T follicular helper cell (primary cell): ENCODE results near the gene TMEM63A.

Experiments used
- DNase-seq: peaks from one replicate; pipeline ENCODE4 v3.0.0-alpha.2; 2020; ENCODE audit warnings: low read depth

TMEM63A gene

DNA sequence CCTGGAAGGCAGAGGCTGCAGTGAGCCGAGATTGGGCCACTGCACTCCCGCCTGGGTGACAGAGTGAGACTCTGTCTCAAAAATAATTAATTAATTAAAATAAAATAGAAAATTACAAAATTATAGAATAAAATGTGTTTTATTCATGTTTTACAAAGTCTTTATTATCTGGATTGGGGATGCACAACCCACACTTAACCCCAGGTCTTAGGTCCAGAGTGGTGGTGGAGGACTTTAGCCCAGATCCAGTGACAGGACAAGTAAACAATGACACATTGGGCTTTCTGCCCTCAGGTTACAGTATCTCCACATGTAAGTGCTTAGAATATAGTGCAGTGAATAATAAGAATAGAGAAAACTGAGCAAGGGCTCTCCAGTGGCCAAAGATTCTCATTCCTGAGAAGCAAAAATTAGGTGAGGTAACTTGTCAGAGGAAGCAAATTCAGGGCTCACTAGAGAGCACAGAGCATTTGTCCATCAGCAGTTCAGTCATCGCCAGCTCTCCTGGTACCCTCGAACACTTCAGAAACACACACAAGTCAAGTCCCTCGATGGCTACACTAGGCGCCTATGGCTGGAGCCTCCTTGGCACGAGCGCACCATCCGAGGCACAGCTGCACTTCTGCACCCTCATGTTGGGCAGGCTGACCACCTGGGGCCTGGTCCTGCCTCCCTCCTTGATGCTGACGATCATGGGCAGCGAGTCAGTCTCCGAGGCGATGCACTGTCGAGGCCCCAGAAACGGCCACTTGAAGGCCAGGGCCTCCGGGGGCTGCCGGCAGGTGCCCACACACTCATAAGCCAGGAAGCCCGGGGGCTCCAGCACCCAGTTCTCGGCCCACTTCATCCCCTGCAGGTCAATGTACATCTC is 4.2 kb upstream of the TMEM63A start:
- DNase-seq, result no peak

DNA sequence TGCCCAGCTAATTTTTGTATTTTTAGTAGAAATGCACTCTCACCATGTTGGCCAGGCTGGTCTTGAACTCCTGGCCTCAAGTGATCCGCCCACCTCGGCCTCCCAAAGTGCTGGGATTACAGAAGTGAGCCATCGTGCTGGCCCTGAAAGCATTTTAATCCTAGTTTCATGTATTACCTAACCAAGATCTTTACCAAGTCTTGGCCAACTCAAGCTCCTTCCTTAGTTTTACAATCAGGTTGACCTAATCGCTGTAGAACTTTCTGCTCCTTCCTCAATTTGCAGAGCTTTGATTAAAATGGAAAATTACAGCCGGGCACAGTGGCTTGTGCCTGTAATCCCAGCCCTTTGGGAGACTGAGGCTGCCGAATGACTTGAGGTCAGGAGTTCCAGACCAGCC is 3.2 kb upstream of the TMEM63A start:
- DNase-seq, result no peak

DNA sequence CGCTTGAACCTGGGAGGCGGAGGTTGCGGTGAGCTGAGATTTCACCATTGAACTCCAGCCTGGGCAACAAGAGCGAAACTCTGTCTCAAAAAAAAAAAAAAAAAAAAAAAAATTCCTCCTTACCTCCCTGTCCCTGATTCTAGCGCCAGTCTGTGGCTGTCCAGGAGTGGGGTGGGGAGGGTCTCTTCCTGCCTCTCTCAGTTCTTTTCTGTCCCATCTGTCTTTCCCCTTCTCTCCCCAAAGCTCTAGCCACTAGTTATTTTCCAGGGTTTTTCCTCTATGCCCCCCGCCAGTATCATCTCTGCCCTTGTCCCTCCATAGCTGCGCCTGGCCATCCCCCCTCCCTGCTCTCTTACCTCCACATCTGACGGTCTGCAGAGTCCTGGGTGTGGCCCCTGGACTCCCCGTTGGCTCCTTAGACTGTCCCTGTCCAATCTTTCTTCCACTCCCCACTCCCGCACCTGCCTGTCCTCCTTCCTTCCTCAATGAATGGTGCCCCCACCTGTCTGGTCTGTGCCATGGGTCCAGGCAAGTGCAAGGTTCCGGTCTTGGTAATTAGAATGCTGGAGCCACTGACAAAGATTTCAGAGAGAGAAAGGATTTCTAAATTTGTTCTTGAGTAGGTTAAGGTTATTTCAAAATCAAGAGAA is 1.6 kb upstream of the TMEM63A start:
- no peak for DNase-seq

DNA sequence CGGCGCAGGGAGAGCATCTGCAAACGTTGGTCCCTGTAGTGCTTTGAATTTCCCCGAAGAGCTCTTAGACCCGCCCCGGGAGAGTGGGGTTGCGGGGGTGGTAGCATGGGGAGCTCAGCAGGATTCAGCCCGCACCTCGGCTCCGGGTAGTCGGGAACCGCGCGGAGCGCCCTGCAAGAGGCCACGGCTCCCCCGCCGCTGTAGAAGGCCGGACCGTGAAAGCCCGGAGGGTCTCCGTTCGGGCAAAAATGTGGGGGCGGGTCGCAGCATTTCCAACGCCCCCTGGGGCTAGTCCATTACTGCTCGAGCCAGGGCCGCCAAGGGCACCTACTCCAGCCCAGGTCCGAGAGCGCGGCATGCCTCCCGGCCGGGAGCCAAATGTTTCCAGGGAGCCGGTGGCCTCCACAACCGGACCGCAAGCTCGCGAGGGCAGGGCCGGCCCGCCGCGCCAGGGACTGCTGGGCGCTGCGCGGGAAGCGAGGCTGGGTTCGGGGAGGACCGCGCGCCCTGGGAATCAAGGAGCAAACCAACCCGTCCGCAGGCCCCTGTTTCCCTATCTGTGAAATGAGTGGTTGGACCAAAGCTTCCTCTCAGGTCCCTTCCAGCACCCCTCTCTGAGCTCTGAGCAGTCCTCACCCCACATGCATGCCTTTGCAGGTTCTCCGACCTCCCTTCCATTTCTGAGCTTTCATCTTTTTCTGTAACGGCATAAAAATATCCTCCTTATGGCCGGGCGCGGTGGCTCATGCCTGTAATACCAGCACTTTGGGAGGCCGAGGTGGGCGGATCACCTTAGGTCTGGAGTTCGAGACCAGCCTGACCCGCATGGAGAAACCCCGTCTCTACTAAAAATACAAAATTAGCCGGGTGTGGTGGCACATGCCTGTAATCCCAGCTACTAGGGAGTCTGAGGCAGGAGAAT is 775 bp upstream of the TMEM63A start:
- no peak for DNase-seq

DNA sequence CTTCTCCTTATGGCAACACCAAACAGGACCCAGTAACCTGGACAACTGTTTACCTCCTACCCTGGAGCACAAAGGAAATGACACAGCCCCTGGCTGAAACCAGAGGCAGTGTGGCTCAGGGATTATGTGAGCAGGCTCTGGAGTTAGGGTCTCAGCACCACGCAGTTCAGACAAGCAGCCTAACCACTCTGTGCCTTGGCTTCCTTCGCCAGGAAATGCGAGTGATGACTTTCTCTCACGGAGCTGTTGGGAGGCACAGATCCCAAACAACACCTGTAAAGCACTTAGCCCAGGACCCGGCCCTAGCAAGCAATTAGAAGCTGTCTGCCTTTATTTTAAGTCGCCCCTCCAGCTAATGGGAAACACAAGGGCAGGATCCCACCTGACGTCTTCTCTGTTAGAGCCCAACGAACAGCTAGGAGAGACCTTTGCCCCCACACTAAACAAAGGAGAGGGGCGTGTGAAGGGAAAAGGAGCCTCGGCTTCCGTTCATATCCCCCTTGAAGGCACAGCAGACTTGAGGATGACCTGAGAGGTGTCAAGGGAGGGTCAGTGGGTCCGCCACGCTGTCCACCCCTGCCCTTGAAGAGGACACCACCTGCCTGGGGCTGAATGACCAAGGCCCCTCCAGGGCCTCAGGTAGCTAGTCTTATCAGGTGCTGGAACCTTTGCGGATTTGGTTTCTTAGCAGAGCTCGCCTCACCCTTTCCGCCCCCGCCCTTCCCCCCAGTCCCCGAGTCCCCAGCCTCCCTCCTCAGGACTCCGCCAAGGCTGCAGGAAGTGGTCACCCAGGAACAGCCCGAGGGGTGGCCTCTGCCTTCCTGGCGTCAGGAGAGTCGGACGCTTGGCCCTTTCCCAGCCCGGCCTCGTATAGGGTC is 860 bp downstream of the TMEM63A start:
- DNase-seq, result no peak

DNA sequence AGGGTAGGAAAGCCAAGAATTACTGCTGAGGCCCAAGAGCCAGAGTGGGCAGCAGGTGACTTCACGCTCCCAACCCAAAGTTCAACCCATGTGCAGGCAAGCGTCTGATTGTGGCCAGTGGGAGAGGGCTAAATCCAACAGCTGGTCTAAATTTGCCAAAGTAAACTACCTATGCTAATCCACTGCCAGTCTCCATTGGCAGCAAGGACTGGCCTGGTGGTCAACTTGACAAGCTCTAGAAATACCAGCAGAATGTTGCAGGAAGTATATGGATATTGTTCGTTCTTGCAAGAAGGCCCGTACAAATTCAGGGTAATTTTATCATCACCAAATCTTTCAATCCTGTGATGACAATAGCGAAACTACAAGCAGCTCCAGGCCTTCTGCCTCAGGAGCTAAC is 1.5 kb downstream of the TMEM63A start:
- no peak for DNase-seq

DNA sequence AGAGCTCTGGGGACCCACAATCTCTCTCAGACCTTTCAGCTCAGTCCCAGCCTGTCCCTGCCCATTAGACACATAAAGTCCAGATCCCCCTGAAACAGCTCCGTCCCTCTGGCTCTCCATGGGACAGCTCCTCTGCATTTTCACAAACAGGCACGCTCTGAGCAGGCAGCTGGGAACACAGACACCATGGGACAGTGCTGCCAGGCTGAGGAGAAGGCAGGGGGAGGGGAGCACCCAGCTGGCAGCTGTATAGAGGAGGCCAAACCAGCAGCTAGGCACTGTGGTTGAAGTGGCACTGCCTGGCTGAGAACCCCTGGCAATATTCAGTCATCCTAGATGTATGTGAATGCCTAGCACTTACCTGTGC is 2.0 kb downstream of the TMEM63A start:
- DNase-seq, result no peak

DNA sequence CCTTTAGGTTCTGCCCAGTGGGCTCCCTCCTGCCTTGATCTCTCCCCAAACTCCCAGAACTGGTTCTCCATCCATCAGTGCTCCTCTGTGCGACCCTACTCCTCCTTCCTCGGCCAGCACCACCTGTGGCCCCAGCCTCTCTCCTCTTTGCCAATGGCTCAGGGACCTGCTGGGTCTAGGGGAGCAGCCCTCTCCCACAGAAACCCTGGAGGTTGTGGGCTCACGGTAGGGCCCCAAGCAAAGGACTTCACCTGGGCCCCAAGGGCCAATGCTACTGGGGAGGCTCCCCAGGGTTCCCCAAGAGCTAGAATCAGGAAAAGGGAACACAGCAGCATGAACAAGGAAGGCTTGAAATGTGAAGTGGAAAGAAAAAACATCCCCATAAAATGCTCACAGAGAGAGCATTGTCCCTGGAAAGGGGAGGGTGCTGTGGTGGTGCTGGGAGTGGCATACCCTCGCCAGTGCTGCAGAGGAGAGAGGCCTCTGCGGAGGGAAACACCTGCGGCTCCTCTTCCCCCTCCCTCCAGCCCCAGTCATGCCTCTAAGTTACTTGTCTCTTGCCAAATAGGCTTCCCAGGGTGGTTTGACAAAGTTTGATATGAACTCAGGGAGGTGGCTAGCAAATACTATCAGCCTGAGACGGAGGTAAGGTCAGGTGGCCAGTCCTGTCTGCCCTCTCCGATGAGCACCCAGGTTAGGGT is 2.5 kb downstream of the TMEM63A start:
- no peak for DNase-seq

DNA sequence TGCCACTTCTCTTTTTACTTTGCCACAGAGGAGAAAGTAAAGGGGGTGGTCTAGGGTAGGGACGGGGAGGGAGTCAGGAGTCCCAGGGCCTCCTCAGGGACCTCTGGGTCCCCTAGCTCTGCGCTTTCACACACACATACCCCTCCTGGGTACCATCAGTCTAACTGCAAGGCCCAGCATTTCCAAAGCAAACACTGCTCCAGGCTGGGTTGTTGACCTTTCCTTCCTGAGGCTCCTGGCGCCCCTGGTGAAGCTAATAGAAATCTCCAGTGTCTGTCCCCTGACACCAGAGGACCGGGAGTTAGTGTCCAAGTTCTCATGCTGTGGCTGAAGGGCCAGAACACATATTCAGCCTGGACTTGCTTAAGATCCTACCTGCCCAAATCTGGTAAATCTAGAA is 3.9 kb downstream of the TMEM63A start:
- DNase-seq, result no peak

DNA sequence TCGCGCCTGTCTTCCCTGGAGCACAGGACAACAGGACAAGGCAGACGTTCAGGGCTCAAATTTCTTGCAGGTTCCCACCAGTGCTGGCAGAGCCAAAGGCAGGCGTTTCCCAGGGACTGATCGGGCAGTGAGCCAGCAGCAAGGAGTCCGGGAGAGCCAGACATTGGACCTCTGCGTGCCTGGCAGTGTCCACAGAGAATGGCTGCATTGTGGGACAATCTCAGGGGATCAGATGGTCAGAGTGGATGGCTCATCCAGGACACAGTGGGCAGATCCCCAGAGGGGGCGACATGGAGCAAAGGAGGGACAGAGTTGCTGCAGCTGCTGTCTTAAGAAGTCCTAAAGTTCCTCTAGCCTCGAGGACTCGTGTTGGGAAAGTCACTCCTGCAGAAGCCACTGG is 4.6 kb downstream of the TMEM63A start:
- no peak for DNase-seq

DNA sequence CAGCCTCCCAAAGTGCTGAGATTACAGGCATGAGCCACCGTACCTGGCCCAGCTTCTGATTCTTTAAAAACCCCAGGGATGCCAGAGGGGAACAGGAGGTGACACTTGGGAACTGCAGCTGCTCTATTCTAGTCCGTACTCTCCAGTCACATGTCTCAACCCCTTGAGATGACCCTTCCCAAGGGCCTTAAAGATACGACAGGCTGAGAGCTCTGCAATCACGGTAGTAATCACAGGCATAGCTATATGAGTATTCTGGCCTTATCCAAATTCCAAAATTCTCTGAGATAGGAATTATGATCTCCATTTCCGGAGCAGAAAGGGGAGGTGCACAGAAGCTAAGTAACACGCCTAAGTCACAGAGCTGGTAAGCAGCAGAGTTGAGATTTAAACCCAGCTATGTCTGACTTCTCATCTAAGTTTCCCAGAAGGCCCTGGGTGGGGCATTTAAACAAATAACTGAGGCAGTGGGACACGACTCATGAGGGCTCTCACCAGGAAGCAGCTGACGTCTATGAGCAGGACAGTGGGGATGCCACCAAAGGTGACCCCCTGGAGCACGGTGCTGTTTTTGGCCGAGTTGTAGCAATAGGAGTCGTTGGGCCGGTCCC is 5.2 kb downstream of the TMEM63A start:
- no peak for DNase-seq

DNA sequence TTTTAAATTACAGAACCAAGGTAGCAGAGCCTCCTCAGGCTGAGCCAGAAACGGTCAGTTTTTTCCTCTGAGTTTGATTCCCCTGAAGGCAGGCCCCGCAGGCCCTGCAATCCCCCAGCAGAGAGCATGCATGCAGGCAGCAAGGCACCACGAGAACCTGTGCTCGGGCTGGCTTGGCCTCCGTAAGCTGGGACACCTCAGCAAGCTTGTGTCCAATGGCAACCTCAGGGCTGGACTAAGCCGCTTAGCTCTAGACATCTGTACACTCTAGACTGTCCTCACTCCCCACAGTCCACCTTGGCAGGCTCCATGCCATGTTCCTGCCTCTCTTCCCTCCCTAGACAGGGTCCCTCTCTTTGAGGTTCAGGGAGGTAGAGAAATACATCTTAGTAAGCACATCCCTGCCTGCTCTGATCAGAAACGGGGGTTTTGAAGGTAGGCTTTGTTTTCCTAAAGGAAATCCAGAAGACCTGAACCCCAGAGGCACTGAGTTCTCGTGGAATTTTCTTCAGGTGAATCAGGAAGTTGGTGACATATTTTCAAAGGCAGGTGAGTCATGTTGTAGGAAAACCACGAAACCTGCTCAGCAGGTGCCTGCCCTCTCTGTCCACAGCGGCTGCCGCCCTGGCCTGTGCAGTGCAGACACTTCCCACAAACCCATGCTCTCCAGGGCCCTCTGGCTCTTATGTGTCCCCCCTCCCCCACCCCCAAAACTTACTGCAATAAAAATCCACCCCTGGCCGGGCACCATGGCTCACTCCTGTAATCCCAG is 7.0 kb downstream of the TMEM63A start:
- DNase-seq, result no peak

DNA sequence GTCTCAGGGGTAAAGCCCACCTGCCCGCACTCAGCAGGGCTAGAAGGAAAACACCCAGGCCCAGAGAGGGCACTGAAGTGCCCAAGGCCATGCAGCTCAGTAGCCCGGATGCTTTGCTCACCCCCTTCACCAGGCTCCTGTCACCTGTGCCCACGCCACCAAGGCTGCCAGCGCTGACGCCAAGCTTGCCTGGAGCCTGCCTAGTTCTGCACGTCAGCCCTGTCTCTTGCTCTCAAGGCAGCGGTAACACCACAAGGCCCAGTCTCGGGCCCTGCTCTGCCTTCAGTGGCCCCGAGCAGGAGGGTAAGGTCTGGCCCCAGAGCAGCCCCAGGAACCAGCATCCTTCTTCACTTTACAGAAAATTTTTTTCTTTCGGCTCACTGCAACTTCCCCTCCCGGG is 7.7 kb downstream of the TMEM63A start:
- no peak for DNase-seq

DNA sequence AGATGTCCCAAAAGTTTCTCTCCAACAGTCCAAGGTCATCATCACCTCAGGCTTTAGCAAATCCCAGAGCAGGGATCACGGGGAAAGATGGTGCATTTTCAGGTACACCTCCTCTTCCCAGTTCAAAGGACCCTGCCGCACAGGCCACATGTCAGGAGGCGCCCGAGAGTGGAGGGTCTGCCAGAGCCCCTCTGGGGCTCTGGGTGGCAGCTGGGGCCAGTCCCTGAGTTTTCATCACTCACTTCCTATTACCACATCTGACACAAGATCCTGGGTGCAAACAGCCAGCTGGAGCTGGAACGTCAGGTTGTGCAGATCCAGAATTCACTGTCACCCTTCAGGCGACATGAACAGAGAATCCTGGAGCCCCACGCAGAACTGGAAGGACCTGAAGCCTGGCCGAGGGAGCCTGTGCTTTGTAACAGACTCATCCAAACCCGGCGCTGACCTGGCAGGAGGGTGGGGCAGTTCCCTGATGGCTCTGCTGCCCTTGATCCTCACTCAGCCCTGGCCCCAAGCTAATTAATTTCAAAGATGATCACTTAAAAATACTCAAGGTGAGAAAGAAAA is 8.8 kb downstream of the TMEM63A start:
- DNase-seq, result no peak

DNA sequence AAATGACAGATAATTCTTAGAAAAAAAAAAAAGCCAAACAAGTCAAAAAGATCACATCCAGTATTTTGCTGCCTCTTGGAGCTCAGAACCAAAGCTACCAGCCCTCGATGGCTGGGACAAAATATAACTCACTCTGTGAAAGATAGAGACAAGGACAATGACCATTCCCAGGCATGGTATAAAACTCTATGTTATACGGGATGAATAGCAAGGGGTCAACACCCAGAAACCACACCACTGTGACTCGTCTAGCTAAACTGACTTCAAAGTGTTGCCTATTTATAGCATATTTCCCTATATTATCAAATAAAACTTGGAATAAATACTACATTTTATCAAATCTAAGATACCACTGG is 10.1 kb downstream of the TMEM63A start:
- no peak for DNase-seq

DNA sequence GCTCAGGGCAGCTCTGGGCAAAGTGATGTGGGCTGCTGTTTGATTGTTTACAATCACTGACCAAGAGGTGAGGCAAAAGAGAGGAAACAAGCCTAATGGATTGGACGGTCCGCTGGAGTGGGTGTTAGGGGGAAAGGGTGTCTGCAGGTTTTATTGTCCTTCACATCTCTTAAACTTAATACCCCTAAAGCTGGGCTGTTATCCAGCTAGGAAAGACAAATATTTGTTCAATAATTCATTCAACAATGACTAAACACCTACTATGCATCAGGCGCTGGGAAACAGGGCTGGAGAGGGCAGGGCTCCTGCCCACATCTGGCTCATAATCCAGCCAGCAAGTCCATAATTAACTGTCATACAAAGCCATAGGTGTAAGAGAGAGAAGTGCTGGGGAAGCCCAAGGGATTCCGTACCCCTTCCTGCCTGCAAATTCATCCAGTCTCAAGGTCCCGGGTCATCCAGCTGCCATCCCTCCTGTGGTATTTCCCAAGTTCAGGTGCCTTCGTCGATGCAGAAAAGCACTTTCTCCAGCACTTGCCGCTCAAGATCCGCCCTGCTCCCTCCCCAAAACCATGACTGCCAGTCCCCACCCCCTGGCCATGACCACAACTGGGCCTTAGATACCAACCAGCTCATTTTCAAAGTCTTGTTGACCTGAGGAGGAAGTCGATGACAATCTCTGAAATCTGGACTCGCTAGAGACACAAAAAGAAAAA is 10.7 kb downstream of the TMEM63A start:
- no peak for DNase-seq

DNA sequence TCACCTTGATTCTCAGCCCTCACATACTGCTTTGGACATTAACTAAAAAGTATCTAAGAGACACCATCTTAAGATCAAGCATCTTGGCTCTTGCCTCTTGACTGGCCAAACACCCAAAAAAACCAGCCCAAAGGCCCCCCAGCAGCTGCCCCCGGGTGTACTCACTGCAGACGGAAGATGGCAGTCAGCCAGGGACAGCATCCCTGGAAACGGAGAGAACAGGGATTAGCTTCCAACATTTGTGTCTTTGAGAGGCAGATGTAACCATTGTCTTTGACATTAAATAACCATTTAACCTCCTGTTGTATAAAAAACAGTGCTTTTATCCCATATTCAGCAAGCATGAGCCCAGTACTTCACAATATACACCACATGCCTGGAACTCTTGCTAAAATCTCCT is 11.3 kb downstream of the TMEM63A start:
- no peak for DNase-seq

DNA sequence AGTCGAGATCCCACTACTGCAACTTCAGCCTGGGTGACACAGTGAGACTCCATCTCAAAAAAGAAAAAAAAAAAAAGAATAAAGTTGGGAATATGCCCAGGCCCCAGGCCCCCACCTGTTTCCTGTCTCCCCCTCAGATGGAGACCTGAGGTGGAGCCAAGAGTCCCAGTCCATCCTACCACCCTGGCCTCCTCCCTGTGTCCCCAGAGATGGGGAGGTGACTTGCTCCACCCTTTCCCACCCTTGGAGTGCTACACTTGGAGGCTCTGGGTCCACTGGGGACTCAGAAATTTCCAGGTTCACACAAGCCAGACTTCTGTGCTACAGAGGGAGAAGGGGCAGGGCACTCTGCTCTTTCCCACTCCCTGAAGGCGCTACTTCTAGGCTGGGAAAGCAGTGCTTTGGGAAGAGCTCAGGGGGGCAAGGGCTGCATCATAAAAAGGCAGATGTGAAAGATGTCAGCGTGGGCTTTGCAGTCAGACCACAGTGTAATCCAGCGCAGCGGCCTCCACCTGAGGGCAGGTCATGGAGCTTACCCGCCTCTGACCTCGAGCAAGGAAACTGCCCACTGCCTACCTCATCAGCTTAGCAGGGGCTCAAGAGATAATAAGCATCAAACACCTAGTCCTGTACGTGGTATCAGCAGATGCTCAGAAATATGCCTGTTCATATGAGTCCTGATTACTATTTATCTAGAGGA is 13.4 kb downstream of the TMEM63A start:
- DNase-seq, result no peak
